Heart right ventricle (tissue), 16 donors: ENCODE data around the gene IFI6. TPM values are rescaled to one million over a fixed set of nuclear protein-coding genes. Genes with fewer than 3 reads are reported as not detected.

Experiments
- ATAC-seq, 8 donors: fragments of 200-7000 bp; cut with Tn5 transposase; one replicate each; pipeline ENCODE4 v1.9.1; 2020; ENCODE audit warnings: mild to moderate bottlenecking in 8 of 8, moderate library complexity in 8 of 8, moderate number of reproducible peaks in 1 of 8
- DNase-seq, 2 donors: peaks; one replicate each; pipeline ENCODE4 v3.0.0-alpha.2; 2020
- H3K27ac ChIP-seq, 10 donors: fragments of 200-600 bp; sonication (generic) in 2 of 10; one replicate each; pipeline versions ENCODE4 v1.5.0 to v1.8.0; 2020 to 2022; ENCODE audit warnings: mild to moderate bottlenecking in 3 of 10
- H3K27me3 ChIP-seq, 7 donors: fragments of 200-600 bp; one replicate each; pipeline ENCODE4 v1.8.0; 2021 to 2022; ENCODE audit warnings: mild to moderate bottlenecking in 2 of 7
- H3K36me3 ChIP-seq, 9 donors: fragments of 200-600 bp; sonication (generic) in 1 of 9; one replicate each; pipeline versions ENCODE4 v1.5.0 to v1.8.0; 2020 to 2022; ENCODE audit warnings: mild to moderate bottlenecking in 2 of 9
- H3K4me1 ChIP-seq, 9 donors: fragments of 200-600 bp; sonication (generic) in 1 of 9; one replicate each; pipeline versions ENCODE4 v1.5.0 to v1.8.0; 2020 to 2022; ENCODE audit warnings: mild to moderate bottlenecking in 4 of 9
- H3K4me3 ChIP-seq, 10 donors: fragments of 200-600 bp; sonication (generic) in 2 of 10; one replicate each; pipeline versions ENCODE4 v1.5.0 to v1.8.0; 2020 to 2022; ENCODE audit warnings: mild to moderate bottlenecking in 7 of 10, moderate library complexity in 2 of 10
- H3K9me3 ChIP-seq, 11 donors: fragments of 200-600 bp in 10 of 11; sonication (generic) in 2 of 11; one replicate each; pipeline versions ENCODE4 v1.5.0 to v1.8.0; 2013 to 2022; ENCODE audit warnings: mild to moderate bottlenecking in 2 of 11, control low read depth in 1 of 11, moderate library complexity in 1 of 11
- CTCF ChIP-seq, 9 donors: fragments of 200-600 bp; sonication (generic) in 2 of 9; IDR thresholded peaks; one replicate each; pipeline versions ENCODE4 v1.5.0 to v1.8.0; 2021 to 2022; ENCODE audit warnings: antibody characterized with exemption in 9 of 9, mild to moderate bottlenecking in 5 of 9, moderate library complexity in 1 of 9
- WGBS, 2 donors: extraction: QIAGEN DNeasy Blood & Tissue Kit; methylation state at CpG; one replicate each; pipeline ENCODE4 v1.1.7; 2013; ENCODE audit warnings: inconsistent platforms in 1 of 2; 5-methylcytosine and 5-hydroxymethylcytosine counted together
- intact Hi-C, 10 donors: fragments of 100-400 bp; cut with DNase I; formaldehyde crosslinking; loops; one replicate each; pipeline versions ENCODE4 v1.11.1 to v1.14.2; 2022
- polyA plus RNA-seq, 2 donors: library from polyadenylated mRNA; stranded (reverse); fragments of 200-250 nt; gene quantifications; one replicate each; pipeline ENCODE4 v1.2.3, GENCODE V29; 2013
- total RNA-seq, 10 donors: library from RNA; stranded (reverse); fragmentation: NEBNext Ultra II Directional in 3 of 10; extraction: Animal tissue kit (Norgen Biotek cat#: 25700) in 3 of 10; gene quantifications; one replicate each; pipeline versions ENCODE4 v1.2.1 to v1.2.4, GENCODE V29; 2021 to 2023
- donor health status: Arrhythmogenic right ventricular cardiomyopathy.
- donor health status: ischemic (EF 13 %, LVEDD 7.1; RV severe dilation, severe dysfunction).
- donor health status: healthy with polysubstance abuse.
- donor health status: DM: no; HTN: yes; CAD: no.
- donor health status: DM: no; HTN: no; CAD: no.
- donor health status: ischemic (EF 25% LVEDD 6.9; RV normal size, moderate dysfunction).
- donor health status: ischemic (EF 25% LVEDD 5.7; RV mildly dilated, moderate dysfunction).
- donor health status: healthy.
- donor health status: DM: yes; HTN: yes; CAD: no.
- donor health status: Ischemic cardiomyopathy.
- donor health status: ischemic (EF 35%, LVEDD 5.7; RV mildly dilated, moderate dysfunction).
- donor health status: nonischemic (EF 11% LVEDD 7.7; RV severe dilation, severe dysfunction).
- donor health status: DM: yes; HTN: yes; CAD: no.
- donor health status: PGD.
- donor health status: ischemic (EF 29% LVEDD 5.4; RV normal size, mild dysfunction).
- donor health status: nonischemic (EF 23%, LVEDD 6.1; RV moderate dilation, normal function).

The IFI6 gene
- total and polyA plus RNA-seq, 12 donors, result 24.2 to 143 (median 48.5) TPM

GRCh38 chr1:27627061-27627460, 44.9 kb downstream of the IFI6 start:
- WGBS, 2 donors, result 94 to 98% methylated on average over 5 of the region's 5 CpGs
- TF ChIP-seq CTCF (IDR thresholded peaks at IDR 0.05), result no peak
- Histone ChIP-seq H3K36me3 (peaks cover 0 to 18% (median 0%) of the 10 kb centered on the region in 9 donors), H3K27me3 (no peaks in the 10 kb centered on the region), H3K4me1 (peaks cover 16 to 97% (median 36%) of the 10 kb centered on the region in 9 donors), H3K9me3 (no peaks in the 10 kb centered on the region), H3K4me3 (no peak overlapping the region), H3K27ac (peak overlapping the region in 1 of 10 donors; percentile 80)
- intact Hi-C loops, result no loop called here
- ATAC-seq (no peak), DNase-seq (no peak)

DNA sequence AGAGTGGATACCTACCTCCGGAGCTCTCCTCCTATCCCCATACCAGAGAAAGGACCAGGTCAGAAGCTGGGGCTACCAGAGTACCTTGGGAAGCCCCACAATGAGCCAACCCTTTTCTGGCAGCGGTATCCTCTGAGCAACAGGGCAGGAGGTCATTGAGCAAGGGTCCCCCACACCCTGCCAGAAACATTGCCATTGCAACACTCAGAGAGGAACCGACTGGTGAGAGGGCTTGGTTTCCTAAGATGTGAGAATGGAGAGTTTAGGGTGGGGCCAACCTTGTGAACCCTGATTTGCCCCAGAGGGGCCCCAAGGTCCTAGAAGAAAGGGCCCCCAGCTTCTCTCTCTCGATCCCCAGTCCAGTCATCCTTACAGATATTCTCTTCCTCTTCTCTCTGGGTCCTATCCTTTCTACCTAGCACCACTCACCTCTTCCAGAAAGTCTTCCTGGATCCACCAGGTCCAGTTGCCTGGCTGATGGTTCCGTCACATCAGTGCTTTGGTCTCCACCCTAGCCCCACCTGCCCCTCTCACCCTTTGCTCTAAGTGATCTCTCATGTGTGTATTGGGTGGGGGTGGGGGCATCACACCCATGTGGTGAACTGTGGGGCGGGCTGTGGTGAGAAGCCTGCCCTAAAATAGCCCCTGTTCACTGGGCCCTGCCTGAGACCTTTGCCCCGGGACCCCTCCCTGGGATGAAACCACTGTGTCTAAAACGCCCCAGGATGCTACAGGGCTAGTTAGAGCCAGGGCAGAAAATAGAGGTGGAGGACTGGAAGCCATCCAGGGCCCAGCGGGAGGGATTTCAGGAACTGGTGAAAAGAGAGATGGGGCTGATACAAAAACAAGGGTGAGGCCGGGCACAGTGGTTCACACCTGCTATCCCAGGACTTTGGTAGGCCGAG, 45.7 kb downstream of the IFI6 start:
- H3K36me3 ChIP-seq, result peaks cover 0 to 18% (median 0%) of the 10 kb centered on the region in 9 donors
- DNase-seq (no peak), ATAC-seq (peak in 3 of 8 donors; percentile 21 to 42 (median 32))
- intact Hi-C loops, result no loop called here
- H3K4me1 ChIP-seq, result peaks cover 11 to 97% (median 29%) of the 10 kb centered on the region in 9 donors
- WGBS, 2 donors, result 90% methylated on average over 11 of the region's 11 CpGs
- H3K27ac ChIP-seq, result peak overlapping the region in 3 of 10 donors; percentile 2 to 80 (median 40)
- H3K27me3 ChIP-seq, result no peaks in the 10 kb centered on the region
- TF ChIP-seq CTCF (IDR thresholded peaks at IDR 0.05), result no peak
- H3K9me3 ChIP-seq, result no peaks in the 10 kb centered on the region
- H3K4me3 ChIP-seq, result peak overlapping the region in 1 of 10 donors; percentile 40

- Histone ChIP-seq H3K27me3 (no peaks in the 10 kb centered on the region), H3K4me1 (peaks cover 0 to 97% (median 18%) of the 10 kb centered on the region in 9 donors), H3K27ac (peak overlapping the region in 1 of 10 donors; percentile 80), H3K9me3 (no peaks in the 10 kb centered on the region), H3K4me3 (peak overlapping the region in 1 of 10 donors; percentile 40), H3K36me3 (peaks cover 0 to 25% (median 0%) of the 10 kb centered on the region in 9 donors)
- 70 to 72% methylated on average over 7 of the region's 7 CpGs for WGBS, 2 donors
- DNase-seq, result no peak
- ATAC-seq, result peak in 3 of 8 donors; percentile 5 to 32 (median 28)
- intact Hi-C loops, result no loop called here
- TF ChIP-seq CTCF (IDR thresholded peaks at IDR 0.05), result no peak
Observed at GRCh38 chr1:27624467-27625178, 47.4 kb downstream of the IFI6 start.
